ENCODE measurements around the gene PPP2R5C.

Gene PPP2R5C

GRCh38 chr14:101905614-101906013, 144.1 kb downstream of the PPP2R5C start:
- no peak for DNase-seq
- TF ChIP-seq, protein P1, sequence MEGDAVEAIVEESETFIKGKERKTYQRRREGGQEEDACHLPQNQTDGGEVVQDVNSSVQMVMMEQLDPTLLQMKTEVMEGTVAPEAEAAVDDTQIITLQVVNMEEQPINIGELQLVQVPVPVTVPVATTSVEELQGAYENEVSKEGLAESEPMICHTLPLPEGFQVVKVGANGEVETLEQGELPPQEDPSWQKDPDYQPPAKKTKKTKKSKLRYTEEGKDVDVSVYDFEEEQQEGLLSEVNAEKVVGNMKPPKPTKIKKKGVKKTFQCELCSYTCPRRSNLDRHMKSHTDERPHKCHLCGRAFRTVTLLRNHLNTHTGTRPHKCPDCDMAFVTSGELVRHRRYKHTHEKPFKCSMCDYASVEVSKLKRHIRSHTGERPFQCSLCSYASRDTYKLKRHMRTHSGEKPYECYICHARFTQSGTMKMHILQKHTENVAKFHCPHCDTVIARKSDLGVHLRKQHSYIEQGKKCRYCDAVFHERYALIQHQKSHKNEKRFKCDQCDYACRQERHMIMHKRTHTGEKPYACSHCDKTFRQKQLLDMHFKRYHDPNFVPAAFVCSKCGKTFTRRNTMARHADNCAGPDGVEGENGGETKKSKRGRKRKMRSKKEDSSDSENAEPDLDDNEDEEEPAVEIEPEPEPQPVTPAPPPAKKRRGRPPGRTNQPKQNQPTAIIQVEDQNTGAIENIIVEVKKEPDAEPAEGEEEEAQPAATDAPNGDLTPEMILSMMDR (IDR thresholded peaks at IDR 0.05), result no peak
- Histone ChIP-seq H3K27me3 (no peaks in the 10 kb centered on the region), H3K4me3 (no peak overlapping the region), H3K36me3 (peaks cover 87 to 99% (median 88%) of the 10 kb centered on the region in 3 donors), H3K27ac (no peak overlapping the region), H3K9me3 (no peaks in the 10 kb centered on the region), H3K4me1 (no peaks in the 10 kb centered on the region)
- intact Hi-C loops (cut with DNase I; ENCODE audit: low total_unique reads), result no loop called here

DNA sequence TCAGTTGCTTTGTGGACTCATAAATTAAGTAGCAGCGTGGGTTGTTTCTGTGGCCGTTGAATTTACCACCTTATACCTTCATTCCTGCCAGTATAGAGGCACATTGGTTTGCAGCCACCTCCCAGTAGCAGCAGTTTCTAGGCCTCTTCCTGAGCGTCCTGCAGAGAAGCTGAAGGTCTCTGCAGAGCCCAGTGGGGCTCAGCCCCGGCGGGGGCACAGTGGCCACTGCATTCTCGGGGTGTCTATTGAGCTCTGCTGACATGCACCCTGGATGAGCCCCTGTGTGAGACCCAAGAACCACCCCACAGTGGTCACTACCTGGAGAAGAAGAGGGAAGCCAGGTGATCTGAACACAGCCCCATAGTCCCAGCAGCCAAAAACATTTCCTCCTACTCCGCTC, 145.1 kb downstream of the PPP2R5C start:
- peaks cover 81 to 97% (median 82%) of the 10 kb centered on the region in 3 donors for H3K36me3 ChIP-seq

GRCh38 chr14:101907619-101908018, 146.1 kb downstream of the PPP2R5C start:
- TF ChIP-seq, protein P1 (IDR thresholded peaks at IDR 0.05), result no peak
- H3K9me3 ChIP-seq, result no peaks in the 10 kb centered on the region
- no peak for DNase-seq
- no peaks in the 10 kb centered on the region for H3K27me3 ChIP-seq
- H3K27ac ChIP-seq, result no peak overlapping the region
- no peaks in the 10 kb centered on the region for H3K4me1 ChIP-seq
- H3K4me3 ChIP-seq, result no peak overlapping the region
- peaks cover 79 to 96% (median 79%) of the 10 kb centered on the region in 3 donors for H3K36me3 ChIP-seq
- intact Hi-C loops (cut with DNase I; ENCODE audit: low total_unique reads), result no loop called here

More for the DNA sequence above, 145.1 kb downstream of the PPP2R5C start:
- no peak overlapping the region for H3K4me3 ChIP-seq
- H3K27ac ChIP-seq, result no peak overlapping the region
- no peaks in the 10 kb centered on the region for H3K4me1 ChIP-seq
- intact Hi-C loops (cut with DNase I; ENCODE audit: low total_unique reads), result no loop called here
- H3K27me3 ChIP-seq, result no peaks in the 10 kb centered on the region
- TF ChIP-seq, protein P1 (IDR thresholded peaks at IDR 0.05), result no peak
- DNase-seq, result no peak
- H3K9me3 ChIP-seq, result no peaks in the 10 kb centered on the region

DNA sequence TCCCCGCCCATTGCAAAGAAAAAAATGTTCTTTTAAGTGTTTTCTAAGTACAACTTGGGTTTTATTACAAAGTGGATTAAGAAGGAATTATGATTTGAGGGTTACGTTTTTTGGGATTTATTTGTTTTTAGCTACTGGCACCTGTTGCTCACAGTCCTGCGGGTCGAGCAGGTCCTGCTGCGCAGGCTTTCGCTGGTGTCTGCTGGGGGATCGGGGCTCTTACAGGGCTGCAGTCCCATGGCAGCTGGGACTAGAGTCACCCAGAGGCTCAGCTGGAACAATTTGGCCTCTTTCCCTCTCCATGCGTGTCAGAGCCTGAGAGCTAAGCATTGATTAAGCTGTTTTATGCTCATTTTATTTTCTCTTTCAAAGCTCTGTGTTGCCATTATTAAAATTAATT, 147.3 kb downstream of the PPP2R5C start:
- Histone ChIP-seq H3K27me3 (no peaks in the 10 kb centered on the region), H3K4me3 (no peak overlapping the region), H3K9me3 (no peaks in the 10 kb centered on the region), H3K4me1 (no peaks in the 10 kb centered on the region), H3K27ac (no peak overlapping the region), H3K36me3 (peaks cover 71 to 96% (median 77%) of the 10 kb centered on the region in 3 donors)
- no peak for DNase-seq
- intact Hi-C loops (cut with DNase I; ENCODE audit: low total_unique reads), result no loop called here
- TF ChIP-seq, protein P1 (IDR thresholded peaks at IDR 0.05), result no peak

- Histone ChIP-seq H3K36me3 (peaks cover 63 to 96% (median 77%) of the 10 kb centered on the region in 3 donors), H3K27ac (no peak overlapping the region), H3K27me3 (no peaks in the 10 kb centered on the region), H3K4me3 (no peak overlapping the region), H3K4me1 (no peaks in the 10 kb centered on the region), H3K9me3 (no peaks in the 10 kb centered on the region)
- intact Hi-C loops (cut with DNase I; ENCODE audit: low total_unique reads), result no loop called here
- DNase-seq, result no peak
- TF ChIP-seq, protein P1 (IDR thresholded peaks at IDR 0.05), result no peak
Measured at GRCh38 chr14:101909371-101910096, 148.0 kb downstream of the PPP2R5C start.
